Osteocyte (in vitro differentiated cells): ENCODE measurements around the gene ADAMTSL3. TPM values are rescaled to one million over a fixed set of nuclear protein-coding genes. Genes with fewer than 3 reads are reported as not detected.

Experiments used
- DNase-seq: peaks from one replicate; pipeline ENCODE4 v3.0.0; 2021; ENCODE audit warnings: mixed read lengths; ENCODE audit not compliant: unreplicated experiment; ENCODE audit errors: extremely low spot score
- H3K27ac Mint-ChIP-seq: one replicate; pipeline ENCODE4 v1.8.0; 2021; ENCODE audit warnings: mild to moderate bottlenecking, mixed read lengths; ENCODE audit not compliant: unreplicated experiment
- H3K27me3 Mint-ChIP-seq: one replicate; pipeline ENCODE4 v1.8.0; 2021; ENCODE audit warnings: mixed read lengths; ENCODE audit not compliant: unreplicated experiment
- H3K36me3 Mint-ChIP-seq: one replicate; pipeline ENCODE4 v1.8.0; 2021; ENCODE audit warnings: mixed read lengths; ENCODE audit not compliant: unreplicated experiment
- H3K4me1 Mint-ChIP-seq: one replicate; pipeline ENCODE4 v1.8.0; 2021; ENCODE audit warnings: mixed read lengths; ENCODE audit not compliant: unreplicated experiment
- H3K4me3 Mint-ChIP-seq: one replicate; pipeline ENCODE4 v1.8.0; 2021; ENCODE audit warnings: mild to moderate bottlenecking, moderate library complexity, mixed read lengths; ENCODE audit not compliant: unreplicated experiment
- H3K9me3 Mint-ChIP-seq: one replicate; pipeline ENCODE4 v1.8.0; 2021; ENCODE audit warnings: mixed read lengths; ENCODE audit not compliant: unreplicated experiment
- CTCF ChIP-seq: fragments of 200-600 bp; sonication (generic); IDR thresholded peaks from 2 replicates; pipeline ENCODE4 v1.5.0; 2021; ENCODE audit warnings: antibody characterized with exemption, mild to moderate bottlenecking, moderate library complexity
- total RNA-seq: library from RNA; stranded (reverse); gene quantifications from 2 replicates; pipeline ENCODE4 v1.2.1, GENCODE V29; 2021

ADAMTSL3 gene
- total RNA-seq, 1 donor from 2014 or later, result not detected

- no peak for DNase-seq
- no peaks in the 10 kb centered on the region for H3K27me3 Mint-ChIP-seq
- H3K4me3 Mint-ChIP-seq, result no peak overlapping the region
- no peaks in the 10 kb centered on the region for H3K4me1 Mint-ChIP-seq
- no peak overlapping the region for H3K27ac Mint-ChIP-seq
- peaks cover 15% of the 10 kb centered on the region for H3K9me3 Mint-ChIP-seq
- H3K36me3 Mint-ChIP-seq, result no peaks in the 10 kb centered on the region
- TF ChIP-seq CTCF, result no peak
Measured at GRCh38 chr15:83947156-83947555, 293.2 kb downstream of the ADAMTSL3 start.

DNA sequence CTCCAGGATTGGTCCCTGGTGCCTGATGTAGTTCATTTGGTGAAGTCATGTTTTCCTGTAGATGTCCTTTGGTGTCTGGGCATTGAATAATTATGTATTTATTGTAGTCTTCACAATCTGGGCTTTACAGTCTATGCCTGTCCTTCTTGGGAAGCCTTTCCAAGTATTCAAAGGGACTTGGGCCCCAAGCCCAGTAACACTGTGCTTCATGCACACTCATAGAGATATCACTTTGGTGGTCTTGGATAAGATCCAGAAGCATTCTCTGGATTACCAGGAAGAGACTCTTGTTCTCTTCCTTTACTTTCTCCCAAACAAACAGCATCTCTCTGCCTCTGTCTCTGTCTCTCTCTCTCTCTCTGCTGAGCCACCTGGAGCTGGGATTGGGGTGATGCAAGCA is 300.6 kb downstream of the ADAMTSL3 start:
- TF ChIP-seq CTCF, result no peak
- Mint-ChIP-seq H3K4me3 (no peak overlapping the region), H3K36me3 (no peaks in the 10 kb centered on the region), H3K9me3 (peaks cover 13% of the 10 kb centered on the region), H3K27ac (no peak overlapping the region), H3K4me1 (no peaks in the 10 kb centered on the region), H3K27me3 (no peaks in the 10 kb centered on the region)
- no peak for DNase-seq

DNA sequence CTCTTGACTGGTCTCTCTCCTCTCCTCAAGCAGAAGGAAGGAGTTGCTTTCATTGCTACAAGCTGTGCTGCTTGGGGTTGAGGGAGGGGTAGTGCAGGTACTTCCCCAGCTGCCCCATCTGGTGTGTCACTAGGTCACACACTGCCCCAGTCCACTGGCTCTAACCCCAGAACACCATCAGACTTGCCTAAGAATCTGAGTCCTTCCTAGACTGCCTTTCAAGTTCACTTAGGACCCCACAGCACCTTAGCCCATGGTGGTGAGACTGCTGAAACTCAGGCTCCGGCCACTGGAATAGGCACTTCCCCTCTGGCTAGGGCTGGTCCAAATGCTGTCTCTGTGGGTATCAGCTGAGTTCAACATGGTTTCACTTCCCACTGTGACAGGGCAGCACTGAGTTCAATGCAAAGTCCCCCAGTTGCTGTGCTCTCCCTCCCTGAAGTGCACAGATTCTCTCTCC is 301.9 kb downstream of the ADAMTSL3 start:
- DNase-seq, result no peak
- H3K27me3 Mint-ChIP-seq, result no peaks in the 10 kb centered on the region

DNA sequence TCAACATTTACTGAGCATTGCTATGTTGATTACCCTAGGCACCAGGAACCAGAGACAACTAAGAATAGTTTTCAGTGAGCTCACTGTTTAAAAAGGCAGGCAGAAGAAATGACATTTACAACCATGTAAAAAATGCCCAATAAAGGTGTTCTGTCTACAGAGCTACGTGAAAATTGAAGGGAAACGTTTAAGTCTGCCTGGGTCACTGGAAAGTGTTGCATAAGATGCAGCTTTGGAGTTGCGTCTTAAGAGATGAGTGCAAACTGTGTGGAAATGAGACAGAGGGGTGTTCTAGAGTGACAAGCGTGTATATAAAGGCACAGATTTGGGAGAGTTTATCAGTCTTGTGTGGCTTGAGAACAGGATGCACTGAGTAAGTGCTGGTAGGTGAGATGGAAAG is 303.0 kb downstream of the ADAMTSL3 start:
- no peaks in the 10 kb centered on the region for H3K36me3 Mint-ChIP-seq
- no peaks in the 10 kb centered on the region for H3K27me3 Mint-ChIP-seq
- no peak overlapping the region for H3K27ac Mint-ChIP-seq
- H3K4me1 Mint-ChIP-seq, result no peaks in the 10 kb centered on the region
- H3K4me3 Mint-ChIP-seq, result no peak overlapping the region
- no peak for TF ChIP-seq CTCF
- no peak for DNase-seq
- peaks cover 7% of the 10 kb centered on the region for H3K9me3 Mint-ChIP-seq

More for the DNA sequence above, 301.9 kb downstream of the ADAMTSL3 start:
- no peak for TF ChIP-seq CTCF
- H3K36me3 Mint-ChIP-seq, result no peaks in the 10 kb centered on the region
- H3K9me3 Mint-ChIP-seq, result peaks cover 13% of the 10 kb centered on the region
- no peak overlapping the region for H3K27ac Mint-ChIP-seq
- H3K4me3 Mint-ChIP-seq, result no peak overlapping the region
- no peaks in the 10 kb centered on the region for H3K4me1 Mint-ChIP-seq

DNA sequence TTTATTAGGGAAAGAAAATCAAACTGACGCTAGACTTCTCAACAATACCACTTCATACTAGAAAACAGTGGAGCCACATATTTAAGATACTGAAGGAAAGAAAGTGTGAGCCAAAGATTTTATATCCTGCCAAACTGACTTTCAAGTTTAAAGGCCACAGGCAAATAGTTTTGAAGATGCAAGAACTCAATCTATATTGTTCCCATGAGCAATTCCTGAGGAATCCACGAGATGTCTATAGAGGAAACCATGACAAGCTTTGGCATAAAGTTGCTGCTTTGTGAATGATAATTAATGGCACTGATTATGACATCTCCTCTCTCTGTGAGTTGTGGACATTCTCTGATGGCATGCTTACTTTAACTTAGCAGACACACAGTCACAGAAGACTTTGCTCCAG is 305.6 kb downstream of the ADAMTSL3 start:
- Mint-ChIP-seq H3K4me1 (no peaks in the 10 kb centered on the region), H3K4me3 (no peak overlapping the region), H3K36me3 (no peaks in the 10 kb centered on the region), H3K27ac (no peak overlapping the region), H3K27me3 (no peaks in the 10 kb centered on the region), H3K9me3 (peaks cover 11% of the 10 kb centered on the region)
- no peak for TF ChIP-seq CTCF
- DNase-seq, result no peak
